ENCODE data around the gene PHRF1.

- TF ChIP-seq, protein P1, sequence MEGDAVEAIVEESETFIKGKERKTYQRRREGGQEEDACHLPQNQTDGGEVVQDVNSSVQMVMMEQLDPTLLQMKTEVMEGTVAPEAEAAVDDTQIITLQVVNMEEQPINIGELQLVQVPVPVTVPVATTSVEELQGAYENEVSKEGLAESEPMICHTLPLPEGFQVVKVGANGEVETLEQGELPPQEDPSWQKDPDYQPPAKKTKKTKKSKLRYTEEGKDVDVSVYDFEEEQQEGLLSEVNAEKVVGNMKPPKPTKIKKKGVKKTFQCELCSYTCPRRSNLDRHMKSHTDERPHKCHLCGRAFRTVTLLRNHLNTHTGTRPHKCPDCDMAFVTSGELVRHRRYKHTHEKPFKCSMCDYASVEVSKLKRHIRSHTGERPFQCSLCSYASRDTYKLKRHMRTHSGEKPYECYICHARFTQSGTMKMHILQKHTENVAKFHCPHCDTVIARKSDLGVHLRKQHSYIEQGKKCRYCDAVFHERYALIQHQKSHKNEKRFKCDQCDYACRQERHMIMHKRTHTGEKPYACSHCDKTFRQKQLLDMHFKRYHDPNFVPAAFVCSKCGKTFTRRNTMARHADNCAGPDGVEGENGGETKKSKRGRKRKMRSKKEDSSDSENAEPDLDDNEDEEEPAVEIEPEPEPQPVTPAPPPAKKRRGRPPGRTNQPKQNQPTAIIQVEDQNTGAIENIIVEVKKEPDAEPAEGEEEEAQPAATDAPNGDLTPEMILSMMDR (IDR thresholded peaks at IDR 0.05; ENCODE audit: low read length) = no peak
- TF ChIP-seq EZH2 (optimal IDR thresholded peaks at IDR 0.05; ENCODE audit: low read depth, low read length) (no peak), EZH2phosphoT487 (IDR thresholded peaks at IDR 0.05; ENCODE audit: low read length) (no peak)
Observed at GRCh38 chr11:563812-564578, 12.3 kb upstream of the PHRF1 start.
